GM18858 (cell line): ENCODE results near the gene RASL10A.

Experiments used
- ATAC-seq: cut with Tn5 transposase; IDR thresholded peaks from one replicate; pipeline ENCODE4 v1.9.1; 2021; ENCODE audit not compliant: unreplicated experiment

The RASL10A gene

DNA sequence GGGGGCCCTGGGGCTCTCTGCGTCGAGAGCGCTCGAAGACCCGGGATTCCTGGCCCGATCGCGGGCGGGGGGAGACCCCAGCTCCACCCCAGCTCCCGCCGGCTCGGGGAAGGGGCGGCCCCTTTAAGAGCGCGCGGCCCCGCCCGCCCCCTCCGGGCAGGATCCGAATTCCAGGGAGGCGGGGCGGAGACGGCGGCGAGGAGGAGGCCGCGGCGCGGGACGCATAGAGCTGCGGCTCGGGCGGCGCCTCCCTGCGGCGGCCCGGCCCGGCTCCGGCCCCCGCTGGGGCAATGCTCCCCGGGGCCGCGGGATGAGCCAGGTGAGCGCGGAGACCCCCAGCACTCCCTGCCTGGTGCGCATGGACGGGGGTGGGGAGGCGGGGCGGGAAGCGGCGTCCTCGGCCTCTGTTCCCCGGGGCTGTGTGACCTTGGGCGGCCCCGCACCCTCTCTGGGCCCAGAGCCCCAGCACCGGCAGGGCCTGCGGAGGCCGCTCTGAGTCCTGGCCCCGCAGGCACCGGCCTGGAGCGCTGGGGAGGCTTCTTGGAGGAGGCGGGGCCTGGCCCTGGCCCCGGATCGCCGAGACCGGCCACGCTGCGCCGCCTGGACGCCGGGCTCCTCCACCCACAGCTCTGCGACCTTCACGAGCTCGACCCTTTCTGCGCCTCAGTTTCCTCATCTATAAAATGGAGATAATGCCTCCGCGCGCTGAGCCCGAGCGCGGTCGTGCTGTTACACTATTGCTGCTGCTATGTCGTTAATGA, 8.5 kb downstream of the RASL10A start:
- ATAC-seq, result no peak

GRCh38 chr22:29306175-29306834, 9.2 kb downstream of the RASL10A start, which contains the start of gene GAS2L1:
TSS of gene GAS2L1 (plus strand) at chr22:29306650. CDS start at chr22:29308106, 1,456 bp downstream.
- ATAC-seq, result no peak

DNA sequence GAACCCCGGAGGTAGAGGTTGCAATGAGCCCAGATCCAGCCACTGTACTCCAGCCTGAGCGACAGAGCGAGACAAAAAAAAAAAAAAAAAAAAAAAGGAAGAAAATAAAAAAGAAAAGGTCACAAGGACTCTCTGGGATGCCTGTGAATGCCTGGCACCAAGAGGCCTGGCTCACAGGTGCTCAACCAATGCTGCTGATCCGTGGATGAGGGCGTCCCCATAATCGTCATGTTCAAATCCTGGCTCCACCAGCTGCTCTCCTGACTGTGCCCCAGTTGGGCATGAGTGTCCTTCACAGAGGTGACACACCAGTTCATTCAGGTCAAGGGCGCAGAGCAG, 9.7 kb downstream of the RASL10A start:
- no peak for ATAC-seq

DNA sequence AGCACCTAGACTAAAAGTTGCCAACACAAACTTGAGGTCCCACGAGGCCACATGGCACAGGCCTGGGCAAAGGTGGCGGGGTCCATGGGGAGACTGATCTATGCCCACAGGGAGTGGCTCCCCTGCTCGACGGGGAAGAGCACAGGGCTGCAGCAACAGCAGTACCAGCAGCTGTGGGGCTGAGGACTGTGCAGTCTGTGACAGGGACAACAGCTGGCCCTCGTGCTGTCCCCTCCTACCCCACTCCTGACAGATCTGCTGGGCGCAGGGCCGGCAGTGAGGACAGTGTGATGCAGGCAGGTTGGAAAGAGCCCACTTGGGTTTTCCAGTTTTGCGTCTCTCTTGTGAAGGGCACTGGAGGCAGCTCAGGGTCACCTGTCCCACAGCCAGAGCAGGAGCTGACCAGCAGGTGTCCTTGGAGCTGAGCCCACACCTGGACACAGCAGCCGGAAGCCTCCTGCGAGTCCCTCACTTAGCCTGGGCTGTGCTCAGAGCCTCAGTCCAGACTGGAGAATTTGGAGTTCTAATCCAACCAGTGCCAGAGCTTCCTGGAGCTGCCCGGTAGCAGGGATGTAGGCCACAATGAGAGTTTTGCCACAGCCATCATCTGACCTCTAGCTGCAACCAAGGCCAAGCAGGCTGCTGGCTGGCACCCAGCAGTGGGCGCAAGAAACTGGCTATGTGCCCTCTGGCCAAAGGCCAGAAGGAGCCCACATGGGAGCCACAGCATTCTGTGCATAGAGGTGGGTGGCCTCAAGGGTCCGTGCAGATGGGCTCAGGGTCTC, 12.6 kb downstream of the RASL10A start:
- ATAC-seq, result no peak

DNA sequence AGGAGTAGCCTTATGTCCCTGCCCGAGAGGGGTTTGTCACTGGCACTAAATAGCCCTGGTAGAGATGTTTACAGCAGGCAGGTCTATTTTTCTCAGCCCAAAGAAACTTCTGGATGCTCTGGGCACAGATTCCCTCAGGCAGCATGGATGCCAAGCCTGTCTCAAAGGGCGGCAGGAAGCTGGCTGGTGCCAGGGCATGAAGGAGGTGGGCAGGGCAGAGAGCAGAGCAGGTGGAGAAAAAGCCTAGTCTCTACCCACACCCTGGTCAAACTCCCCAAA, 13.2 kb downstream of the RASL10A start:
- ATAC-seq, result no peak

GRCh38 chr22:29301716-29302401, 13.6 kb downstream of the RASL10A start:
- ATAC-seq, result no peak

DNA sequence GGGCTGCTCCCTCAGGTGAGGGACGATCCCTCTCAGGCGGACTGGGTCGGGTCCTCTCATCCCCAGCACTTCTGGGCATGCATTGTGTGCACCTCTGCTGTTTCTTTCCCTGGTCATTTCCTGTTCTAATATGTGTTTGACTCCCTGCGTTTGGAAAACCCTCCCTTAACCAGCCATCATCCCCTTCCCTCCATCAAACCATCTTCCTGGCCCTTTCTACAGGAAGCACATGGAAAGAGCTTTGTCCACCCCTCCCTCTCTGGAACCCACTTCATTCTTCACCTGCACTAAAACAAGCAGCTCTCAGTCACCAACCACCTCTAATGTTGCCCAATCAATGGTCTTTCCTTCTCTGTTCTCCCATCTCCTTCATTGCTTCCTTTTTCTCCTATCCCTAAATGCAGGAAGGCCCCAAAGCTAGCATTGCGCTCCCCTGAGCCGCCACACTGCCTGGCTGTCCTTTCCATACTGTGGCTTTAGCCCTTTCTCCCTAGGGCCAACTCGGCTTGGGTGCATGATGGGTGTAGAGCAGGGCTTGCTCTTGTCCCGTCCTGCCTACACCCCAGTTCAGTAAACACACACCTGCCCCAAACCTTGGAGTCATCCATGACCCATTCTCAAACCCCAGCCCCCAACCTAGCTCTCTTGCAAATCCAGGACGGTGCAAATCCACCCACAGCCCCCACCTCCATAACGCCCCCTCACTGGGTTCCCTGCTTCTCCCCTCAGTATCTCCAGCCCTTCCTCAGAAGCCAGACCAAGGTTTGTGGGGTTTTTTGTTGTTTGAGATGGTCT, 14.5 kb downstream of the RASL10A start:
- ATAC-seq, result no peak

DNA sequence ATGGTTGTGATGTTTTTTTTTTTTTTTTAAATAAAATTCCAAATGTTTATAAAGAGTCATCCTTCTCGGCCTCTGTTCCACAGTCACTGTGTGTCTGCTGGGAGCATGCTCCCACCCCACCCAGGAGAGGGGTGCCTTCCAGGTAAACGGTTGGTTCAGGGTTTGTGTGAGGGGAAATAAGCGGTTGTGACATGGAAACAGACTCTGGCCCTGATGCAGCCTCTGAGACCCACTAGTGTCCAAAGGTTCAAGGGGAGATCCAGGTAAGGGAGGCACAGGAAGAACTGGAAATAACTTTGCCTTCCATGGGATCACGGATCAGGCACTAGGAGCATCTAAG, 15.1 kb downstream of the RASL10A start:
- no peak for ATAC-seq

DNA sequence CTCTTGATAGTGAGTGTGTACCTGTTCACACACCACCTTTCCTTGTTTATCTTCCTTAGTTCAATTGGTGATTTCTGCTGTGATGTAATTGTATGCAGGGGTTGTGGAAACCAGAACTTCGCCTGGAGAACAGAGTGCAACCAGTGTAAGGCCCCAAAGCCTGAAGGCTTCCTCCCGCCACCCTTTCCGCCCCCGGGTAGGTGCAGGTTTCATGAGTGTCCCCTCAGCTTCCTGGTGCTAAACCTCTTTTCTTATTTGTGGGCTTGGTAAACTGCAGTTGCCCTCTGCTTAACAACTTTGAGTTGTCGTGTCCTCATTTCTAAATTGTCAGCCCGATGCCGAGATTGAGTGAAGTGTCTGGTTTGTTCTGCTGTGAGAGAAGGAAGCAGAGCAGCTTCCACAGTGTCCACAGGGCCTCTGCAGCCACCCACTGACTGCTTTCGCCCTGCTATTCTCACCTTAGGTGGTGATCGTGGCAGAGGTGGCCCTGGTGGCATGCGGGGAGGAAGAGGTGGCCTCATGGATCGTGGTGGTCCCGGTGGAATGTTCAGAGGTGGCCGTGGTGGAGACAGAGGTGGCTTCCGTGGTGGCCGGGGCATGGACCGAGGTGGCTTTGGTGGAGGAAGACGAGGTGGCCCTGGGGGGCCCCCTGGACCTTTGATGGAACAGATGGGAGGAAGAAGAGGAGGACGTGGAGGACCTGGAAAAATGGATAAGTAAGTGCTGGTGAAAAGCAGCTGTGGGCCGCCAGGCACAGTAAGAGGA, 16.2 kb downstream of the RASL10A start:
- no peak for ATAC-seq

DNA sequence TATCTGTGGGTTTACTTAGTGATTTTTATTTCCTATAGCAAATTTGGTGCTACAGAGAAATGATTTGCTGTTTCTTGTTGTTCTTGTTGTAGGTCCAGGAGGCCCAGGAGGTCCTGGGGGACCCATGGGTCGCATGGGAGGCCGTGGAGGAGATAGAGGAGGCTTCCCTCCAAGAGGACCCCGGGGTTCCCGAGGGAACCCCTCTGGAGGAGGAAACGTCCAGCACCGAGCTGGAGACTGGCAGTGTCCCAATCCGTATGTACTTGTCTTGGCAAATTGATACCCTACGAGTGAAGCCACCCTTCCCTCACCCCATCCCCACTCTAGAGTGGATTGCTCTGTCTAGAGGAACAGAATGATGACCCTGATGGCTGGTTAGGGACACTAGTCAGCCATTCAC, 16.9 kb downstream of the RASL10A start:
- no peak for ATAC-seq

DNA sequence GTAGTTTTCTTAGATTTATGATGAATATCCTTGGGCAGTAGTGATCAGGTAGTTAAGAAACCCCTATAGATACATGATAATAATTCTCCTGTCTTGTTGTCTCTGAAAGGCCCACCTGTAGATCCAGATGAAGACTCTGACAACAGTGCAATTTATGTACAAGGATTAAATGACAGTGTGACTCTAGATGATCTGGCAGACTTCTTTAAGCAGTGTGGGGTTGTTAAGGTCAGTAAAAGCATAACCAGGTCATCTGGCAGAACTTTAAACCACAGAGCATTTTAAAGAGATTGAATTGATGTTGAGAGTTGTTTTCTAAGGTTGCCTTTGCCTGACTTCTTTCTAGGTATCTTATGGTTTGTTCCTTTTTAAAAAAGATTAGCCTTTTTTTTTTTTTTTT, 23.1 kb downstream of the RASL10A start:
- no peak for ATAC-seq

GRCh38 chr22:29291215-29291614, 24.3 kb downstream of the RASL10A start:
- no peak for ATAC-seq

- ATAC-seq, result no peak
Measured at GRCh38 chr22:29290061-29290460, 25.4 kb downstream of the RASL10A start.

GRCh38 chr22:29288837-29289236, 26.7 kb downstream of the RASL10A start:
- ATAC-seq, result no peak

GRCh38 chr22:29284196-29284595, 31.3 kb downstream of the RASL10A start:
- no peak for ATAC-seq

DNA sequence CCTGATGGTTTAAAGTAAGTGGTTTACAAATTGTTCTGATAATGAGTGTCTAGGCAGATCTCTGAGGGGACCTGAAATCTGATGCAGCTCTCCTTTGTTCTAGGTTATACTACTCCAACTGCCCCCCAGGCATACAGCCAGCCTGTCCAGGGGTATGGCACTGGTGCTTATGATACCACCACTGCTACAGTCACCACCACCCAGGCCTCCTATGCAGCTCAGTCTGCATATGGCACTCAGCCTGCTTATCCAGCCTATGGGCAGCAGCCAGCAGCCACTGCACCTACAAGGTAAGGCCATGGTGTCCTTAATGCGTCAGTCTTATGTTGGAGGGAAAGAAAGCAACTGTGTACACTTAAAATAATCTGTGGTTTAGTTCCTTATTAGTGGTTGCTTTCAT, 37.6 kb downstream of the RASL10A start:
- no peak for ATAC-seq

DNA sequence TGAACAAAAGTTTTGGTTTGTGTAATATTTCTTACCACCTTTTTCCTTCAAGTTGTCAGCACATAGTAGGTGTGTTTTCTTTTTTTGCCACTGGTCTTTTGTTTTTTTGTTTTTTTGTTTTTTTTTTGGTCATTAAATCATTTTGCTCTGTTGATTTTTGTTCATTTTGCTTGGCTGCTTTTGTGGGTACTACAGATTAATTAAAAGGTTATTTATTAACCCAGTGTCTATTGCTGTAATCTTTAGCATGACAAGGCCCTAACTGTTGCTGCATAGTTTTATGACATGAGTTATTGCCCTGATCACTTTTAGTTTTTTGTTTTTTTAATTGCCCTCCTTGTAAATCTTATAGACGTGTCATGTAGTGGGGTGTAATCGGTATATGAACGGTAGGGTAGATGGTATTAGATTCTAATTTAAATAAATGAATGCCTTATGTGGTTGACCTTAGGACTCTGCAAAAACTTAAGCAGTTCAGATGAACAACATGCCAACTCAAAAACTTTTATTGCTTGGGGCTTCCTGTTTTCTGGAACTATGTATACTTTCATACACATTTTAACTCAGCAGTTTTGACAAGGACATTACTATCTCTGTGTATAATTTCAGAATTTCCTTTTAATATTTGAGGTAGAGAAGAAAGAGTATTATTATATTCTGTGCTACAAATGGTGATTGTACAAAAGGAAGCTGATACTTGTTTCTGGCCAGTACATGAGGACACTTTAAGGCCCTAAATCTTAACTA, 39.5 kb downstream of the RASL10A start:
- no peak for ATAC-seq

- no peak for ATAC-seq
Measured at GRCh38 chr22:29275167-29275566, 40.3 kb downstream of the RASL10A start.

DNA sequence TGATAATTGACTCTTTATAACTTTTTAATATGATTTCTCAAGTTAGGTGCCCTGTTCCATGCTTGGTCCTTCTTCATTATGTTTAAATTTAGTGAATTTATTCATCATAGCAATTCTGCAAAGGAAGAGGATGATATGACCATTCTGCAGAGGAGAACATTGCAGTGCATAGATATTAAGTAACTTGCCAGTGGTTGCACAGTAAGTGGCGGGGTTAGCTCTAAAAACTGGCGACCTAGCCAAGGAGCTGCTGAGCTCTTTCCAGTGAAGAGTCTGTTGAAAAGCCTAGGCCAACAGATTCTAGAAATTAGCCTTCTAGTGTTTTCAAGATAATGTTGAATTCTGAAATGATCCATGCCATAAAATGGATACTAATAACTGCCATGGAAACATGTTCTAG, 42.9 kb downstream of the RASL10A start:
- ATAC-seq, result no peak
